Gastrocnemius medialis (tissue), 4 donors: Measurements from ENCODE around the gene RAB40C. TPM values are rescaled to one million over a fixed set of nuclear protein-coding genes. Genes with fewer than 3 reads are reported as not detected.

Source experiments
- ATAC-seq, 2 donors: fragments of 150-250 bp; one replicate each; pipeline ENCODE4 v1.9.1; 2016
- DNase-seq, 2 donors: peaks; one replicate each; pipeline ENCODE4 v3.0.0-alpha.2; 2019
- H3K27ac ChIP-seq, 4 donors: fragments of 200-600 bp; sonication (generic); 1 replicate in 1 of 4; 2 replicates in 3 of 4; pipeline ENCODE4 v1.5.1; 2016 to 2018; ENCODE audit warnings: mild to moderate bottlenecking in 2 of 4, moderate library complexity in 1 of 4
- H3K27me3 ChIP-seq, 3 donors: fragments of 200-600 bp; sonication (generic) in 2 of 3; 1 replicate in 1 of 3; 2 replicates in 2 of 3; pipeline versions ENCODE4 v1.5.1 to v1.6.0; 2016 to 2019; ENCODE audit warnings: mild to moderate bottlenecking in 1 of 3, moderate library complexity in 1 of 3
- H3K36me3 ChIP-seq, 2 donors: fragments of 200-600 bp; sonication (generic) in 1 of 2; one replicate each; pipeline ENCODE4 v1.5.1; 2017 to 2018
- H3K4me1 ChIP-seq, 2 donors: fragments of 200-600 bp; sonication (generic) in 1 of 2; one replicate each; pipeline ENCODE4 v1.5.1; 2016 to 2017; ENCODE audit warnings: mild to moderate bottlenecking in 2 of 2
- H3K4me3 ChIP-seq, 4 donors: fragments of 200-600 bp; sonication (generic) in 3 of 4; 1 replicate in 1 of 4; 2 replicates in 3 of 4; pipeline ENCODE4 v1.5.1; 2016 to 2019; ENCODE audit warnings: mild to moderate bottlenecking in 2 of 4
- H3K9me3 ChIP-seq, 3 donors: fragments of 200-600 bp; sonication (generic) in 2 of 3; 1 replicate in 1 of 3; 2 replicates in 2 of 3; pipeline ENCODE4 v1.5.1; 2016 to 2019
- CTCF ChIP-seq, 5 experiments: fragments of 450-650 bp in 3 of 5; fragments of 200-600 bp in 2 of 5; sonication (generic) in 2 of 5; IDR thresholded peaks in 4 of 5; conservative IDR thresholded peaks in 1 of 5; 1 replicate in 4 of 5; 2 replicates in 1 of 5; pipeline ENCODE4 v1.5.1; 2016 to 2019; ENCODE audit warnings: antibody characterized with exemption in 5 of 5, mild to moderate bottlenecking in 3 of 5, moderate library complexity in 3 of 5
- POLR2A ChIP-seq, 2 donors: fragments of 450-650 bp; IDR thresholded peaks; one replicate each; pipeline ENCODE4 v1.6.1; 2017; ENCODE audit warnings: antibody characterized with exemption in 2 of 2, mild to moderate bottlenecking in 2 of 2, moderate library complexity in 2 of 2
- in situ Hi-C, 4 donors: fragments of 200-750 bp; cut with MboI; loops; one replicate each; pipeline versions ENCODE4 v1.15.0 to v1.8.0; 2017; ENCODE audit warnings: low sequenced_read_pairs in 4 of 4
- intact Hi-C: fragments of 100-400 bp; cut with DNase I; formaldehyde crosslinking; loops from one replicate; pipeline ENCODE4 v1.15.1; 2023; ENCODE audit warnings: low total_unique reads
- total RNA-seq, 4 donors: library from RNA; depleted of rRNA; stranded (reverse); fragments of >200 nt; gene quantifications; one replicate each; pipeline versions ENCODE4 v1.1.0 to v1.2.3, GENCODE V29; 2016

RAB40C gene
- total RNA-seq, 4 donors from 2014 or later, result 15.6 to 29.3 (median 21.4) TPM

GRCh38 chr16:559021-559380 is 30.9 kb upstream of the RAB40C start:
- Histone ChIP-seq H3K4me1 (no peaks in the 10 kb centered on the region), H3K36me3 (peaks cover 0 to 2% of the 10 kb centered on the region in 2 donors), H3K9me3 (no peaks in the 10 kb centered on the region), H3K27ac (no peak overlapping the region), H3K4me3 (no peak overlapping the region), H3K27me3 (peaks cover 26 to 33% (median 31%) of the 10 kb centered on the region in 3 donors)
- no peak for ATAC-seq
- intact Hi-C loops (no loop called here), in situ Hi-C loops (no loop called here)
- no peak for DNase-seq
- TF ChIP-seq CTCF (IDR thresholded peaks at IDR 0.05 in 4 of 5, conservative IDR thresholded peaks at IDR 0.05 in 1 of 5) (no peak), POLR2A (IDR thresholded peaks at IDR 0.05) (no peak)

- H3K27me3 ChIP-seq, result peaks cover 26 to 33% (median 31%) of the 10 kb centered on the region in 3 donors
- ATAC-seq, result no peak
- no peak for TF ChIP-seq POLR2A (IDR thresholded peaks at IDR 0.05)
- TF ChIP-seq CTCF (IDR thresholded peaks at IDR 0.05 in 4 of 5, conservative IDR thresholded peaks at IDR 0.05 in 1 of 5), result no peak
- DNase-seq, result no peak
- intact Hi-C loops, result no loop called here
- no peaks in the 10 kb centered on the region for H3K4me1 ChIP-seq
- in situ Hi-C loops, result no loop called here
- no peak overlapping the region for H3K27ac ChIP-seq
- H3K36me3 ChIP-seq, result no peaks in the 10 kb centered on the region
- H3K9me3 ChIP-seq, result no peaks in the 10 kb centered on the region
- no peak overlapping the region for H3K4me3 ChIP-seq
Observed at GRCh38 chr16:559411-560203, 30.3 kb upstream of the RAB40C start.

- Histone ChIP-seq H3K4me3 (no peak within 1 kb of the TSS), H3K27ac (no peak within 1 kb of the TSS), H3K9me3 (no peaks in the 10 kb centered on the region), H3K36me3 (no peaks in the 10 kb centered on the region), H3K4me1 (no peaks in the 10 kb centered on the region), H3K27me3 (peaks cover 26 to 33% (median 31%) of the 10 kb centered on the region in 3 donors)
- ATAC-seq (no peak), DNase-seq (no peak)
- TF ChIP-seq POLR2A (IDR thresholded peaks at IDR 0.05), result no peak
- no peak for TF ChIP-seq CTCF (IDR thresholded peaks at IDR 0.05 in 4 of 5, conservative IDR thresholded peaks at IDR 0.05 in 1 of 5)
- intact Hi-C loops, result no loop called here
- in situ Hi-C loops, result no loop called here
Observed at GRCh38 chr16:560204-560700, 29.6 kb upstream of the RAB40C start, which contains the start of gene PRR35. Gene PRR35 (plus strand): TSS chr16:560394. CDS start chr16:563295, 2,901 bp downstream.

- no peak for DNase-seq
- in situ Hi-C loops (no loop called here), intact Hi-C loops (no loop called here)
- Histone ChIP-seq H3K36me3 (no peaks in the 10 kb centered on the region), H3K27ac (no peak overlapping the region), H3K4me3 (no peak overlapping the region), H3K4me1 (no peaks in the 10 kb centered on the region), H3K9me3 (no peaks in the 10 kb centered on the region), H3K27me3 (peaks cover 26 to 33% (median 31%) of the 10 kb centered on the region in 3 donors)
- TF ChIP-seq POLR2A (IDR thresholded peaks at IDR 0.05), result no peak
- TF ChIP-seq CTCF (IDR thresholded peaks at IDR 0.05 in 4 of 5, conservative IDR thresholded peaks at IDR 0.05 in 1 of 5), result no peak
- no peak for ATAC-seq
Observed at GRCh38 chr16:560701-561412, 29.0 kb upstream of the RAB40C start.
